Measurements from ENCODE around the gene SPINK13.
"Not testable (repeated sequence)": the region's sequence is repeated elsewhere in the genome, so short reads cannot be mapped to it uniquely, and the experiment has no call there.

Gene SPINK13, protein sequence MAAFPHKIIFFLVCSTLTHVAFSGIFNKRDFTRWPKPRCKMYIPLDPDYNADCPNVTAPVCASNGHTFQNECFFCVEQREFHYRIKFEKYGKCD

DNA sequence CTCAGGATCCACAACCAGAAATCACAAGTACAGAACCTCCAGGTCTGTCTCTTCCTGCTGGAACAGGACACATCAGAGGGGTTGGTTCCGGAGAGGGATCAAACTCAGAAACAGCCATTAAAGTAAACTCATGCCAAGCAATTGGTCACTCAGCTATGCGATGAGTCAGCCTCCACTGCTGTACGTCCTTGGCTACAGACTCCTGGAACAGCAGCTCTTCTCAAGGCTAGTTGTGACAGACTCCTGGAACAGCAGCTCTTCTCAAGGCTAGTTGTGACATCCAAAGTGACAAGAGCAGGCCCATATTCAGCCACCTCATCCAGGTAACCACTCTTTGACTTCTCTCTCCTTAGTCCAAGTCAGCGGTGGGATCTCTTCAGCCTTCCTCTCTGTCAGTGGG is at the start of gene SPINK13:
SPINK13 (plus strand) TSS at position 229 of the 400 bp plus-strand sequence. CDS start 1,279 bp downstream, outside the sequence.
- in situ Hi-C loops (cut with HindIII; ENCODE audit: low pct_unique_long_range_greater_than_20kb, low sequenced_read_pairs), result no loop called here
- peak in 1 of 2 experiments; percentile 59 for DNase-seq (ENCODE audit: low read depth in 1 of 2, low spot score in 1 of 2)
- no peak for TF ChIP-seq JUND (IDR thresholded peaks at IDR 0.05; ENCODE audit: low read depth)

DNA sequence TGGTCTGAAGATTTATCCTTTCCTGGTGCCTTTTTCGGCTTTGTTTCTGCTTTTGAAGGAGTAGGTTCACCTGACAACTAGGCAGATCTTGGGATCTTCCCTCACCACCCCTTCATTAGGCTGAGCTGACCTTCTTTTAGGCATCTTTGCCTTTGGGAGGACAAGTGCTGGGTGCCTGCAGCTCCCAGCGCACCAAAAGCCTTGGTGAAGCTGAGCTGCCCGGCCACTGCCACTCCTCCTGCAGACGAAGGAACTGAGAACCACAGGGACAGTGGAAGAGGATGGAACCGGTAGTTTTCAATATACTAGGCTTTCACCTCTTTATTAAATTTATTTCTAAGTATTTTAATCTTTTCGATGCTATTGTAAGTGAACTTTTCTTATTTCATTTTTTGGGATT is 47.1 kb upstream of the SPINK13 start:
- no peak for DNase-seq (ENCODE audit: low read depth in 1 of 2, low spot score in 1 of 2)
- TF ChIP-seq JUND (IDR thresholded peaks at IDR 0.05; ENCODE audit: low read depth), result no peak
- in situ Hi-C loops (cut with HindIII; ENCODE audit: low pct_unique_long_range_greater_than_20kb, low sequenced_read_pairs), result no loop called here

DNA sequence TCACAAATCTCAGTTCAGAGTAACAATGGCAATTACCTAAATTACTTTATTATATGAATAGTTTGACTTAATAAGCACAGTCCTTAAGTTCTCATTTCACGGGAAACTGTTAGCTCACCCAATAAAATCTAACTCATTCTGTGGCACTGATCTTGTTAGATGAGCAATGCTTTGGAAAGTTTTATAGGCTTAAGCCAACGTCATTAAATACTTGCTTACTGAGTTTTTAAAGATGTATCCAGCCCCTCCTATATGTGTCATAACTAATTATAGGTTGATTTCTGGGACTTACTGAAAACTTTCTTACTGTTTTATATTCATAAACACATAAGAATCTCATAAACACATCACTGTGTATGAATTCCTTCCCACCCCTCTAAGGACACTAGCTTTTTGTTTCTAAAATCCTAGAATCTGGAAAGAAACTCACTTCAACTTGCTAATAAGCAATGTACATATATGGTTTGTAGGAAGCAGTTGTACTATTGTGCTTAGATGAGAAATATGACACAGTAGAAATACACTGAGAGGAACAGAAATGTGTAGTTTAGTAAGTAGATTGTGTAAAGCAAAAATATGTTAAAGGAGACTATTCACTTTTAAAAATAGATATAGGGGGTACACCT is 44.4 kb upstream of the SPINK13 start:
- TF ChIP-seq JUND (IDR thresholded peaks at IDR 0.05; ENCODE audit: low read depth), result no peak
- in situ Hi-C loops (cut with HindIII; ENCODE audit: low pct_unique_long_range_greater_than_20kb, low sequenced_read_pairs), result no loop called here
- DNase-seq (ENCODE audit: low read depth in 1 of 2, low spot score in 1 of 2), result no peak

DNA sequence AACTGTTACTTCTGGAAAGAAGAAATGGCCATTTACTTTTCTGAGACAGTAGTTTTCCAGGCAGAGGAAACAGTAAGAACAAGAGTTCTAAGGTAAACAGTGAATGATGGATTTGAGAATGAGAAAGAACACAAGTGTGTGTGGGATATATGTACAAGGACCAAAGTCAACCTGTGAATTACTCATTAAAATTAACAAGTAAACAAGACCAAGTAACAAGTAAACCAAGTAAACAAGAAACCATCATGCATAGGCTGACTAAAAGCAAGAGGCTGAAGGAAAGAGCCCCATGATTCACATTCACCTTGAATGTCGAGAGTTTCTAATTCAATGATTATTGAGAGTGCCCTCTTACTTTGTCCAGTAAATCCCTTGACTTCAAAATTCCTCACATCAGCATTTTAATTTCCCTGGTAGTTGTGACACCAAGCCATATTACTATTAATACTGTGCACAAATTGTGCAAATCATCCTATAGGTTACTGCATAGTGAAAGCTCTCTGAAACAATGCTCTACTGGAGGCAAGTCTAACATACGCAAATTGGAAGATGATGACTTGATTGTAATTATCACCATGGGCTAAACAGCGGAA is 40.1 kb upstream of the SPINK13 start:
- DNase-seq (ENCODE audit: low read depth in 1 of 2, low spot score in 1 of 2), result no peak
- no peak for TF ChIP-seq JUND (IDR thresholded peaks at IDR 0.05; ENCODE audit: low read depth)
- in situ Hi-C loops (cut with HindIII; ENCODE audit: low pct_unique_long_range_greater_than_20kb, low sequenced_read_pairs), result no loop called here

DNA sequence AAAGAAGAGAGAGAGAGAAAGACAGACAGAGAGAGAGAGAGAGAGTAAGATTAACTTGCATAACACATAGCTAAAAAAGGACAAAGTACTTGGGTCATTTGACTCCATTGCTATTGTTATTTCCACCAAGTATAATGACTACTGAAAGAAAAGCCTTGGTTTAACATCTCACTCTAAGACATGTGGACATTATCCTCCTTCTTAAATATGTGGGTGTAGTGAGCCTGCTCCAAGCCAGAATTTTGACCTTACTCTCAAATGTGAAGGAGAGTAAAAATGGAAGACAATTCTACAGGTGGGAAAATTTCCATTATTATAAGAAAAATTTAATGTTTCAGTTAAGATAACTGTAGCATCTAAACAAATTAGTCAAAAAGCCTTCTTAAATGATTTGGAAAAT is 38.8 kb upstream of the SPINK13 start:
- TF ChIP-seq JUND (IDR thresholded peaks at IDR 0.05; ENCODE audit: low read depth), result no peak
- no peak for DNase-seq (ENCODE audit: low read depth in 1 of 2, low spot score in 1 of 2)
- in situ Hi-C loops (cut with HindIII; ENCODE audit: low pct_unique_long_range_greater_than_20kb, low sequenced_read_pairs), result no loop called here

DNA sequence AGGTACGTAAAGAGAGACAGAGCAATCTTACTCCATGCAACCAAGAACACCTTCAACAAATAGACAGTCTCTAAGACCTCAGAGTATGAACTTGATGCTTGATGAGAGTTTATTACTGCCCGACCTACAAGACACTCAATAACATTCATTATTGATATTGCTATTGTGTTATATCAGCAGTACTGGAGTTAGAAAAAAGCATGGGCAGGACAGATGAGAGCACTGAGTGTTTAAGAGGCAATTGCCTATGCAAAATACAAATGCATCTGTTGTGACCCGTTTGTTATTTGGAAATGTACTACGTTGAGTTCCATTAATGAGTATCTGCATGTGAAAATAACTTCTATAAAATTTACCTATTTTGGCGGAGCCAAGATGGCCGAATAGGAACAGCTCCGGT is 38.4 kb upstream of the SPINK13 start:
- no peak for DNase-seq (ENCODE audit: low read depth in 1 of 2, low spot score in 1 of 2)
- TF ChIP-seq JUND (IDR thresholded peaks at IDR 0.05; ENCODE audit: low read depth), result no peak
- in situ Hi-C loops (cut with HindIII; ENCODE audit: low pct_unique_long_range_greater_than_20kb, low sequenced_read_pairs), result no loop called here

DNA sequence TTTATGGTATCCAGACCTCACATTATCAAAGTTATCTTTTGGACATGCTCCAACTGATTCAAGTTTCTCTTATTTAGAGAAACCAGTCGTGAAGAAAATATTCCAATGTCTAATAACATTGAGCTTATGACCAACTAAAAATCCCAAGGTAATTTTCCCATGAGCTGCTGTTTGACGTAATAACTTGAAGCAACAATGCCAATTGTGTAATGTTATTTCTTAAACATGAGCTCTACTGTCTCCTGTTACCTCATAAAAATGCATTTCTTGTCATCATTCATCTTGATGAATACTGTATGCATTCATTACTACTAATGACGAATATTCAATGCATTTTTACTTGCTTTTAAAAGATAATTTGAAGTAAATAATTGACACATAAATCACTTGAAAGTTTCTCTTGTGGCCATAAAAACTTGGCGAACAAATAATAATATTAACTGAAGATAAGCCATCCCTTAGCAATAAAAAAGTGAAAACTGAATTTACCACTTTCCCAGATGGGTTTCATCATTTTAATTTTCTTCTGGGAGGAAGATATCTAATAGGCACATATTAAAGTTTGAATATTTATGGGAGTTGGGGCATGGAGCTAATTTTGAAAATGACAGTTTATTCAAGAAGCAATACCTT is 30.7 kb upstream of the SPINK13 start:
- no peak for DNase-seq (ENCODE audit: low read depth in 1 of 2, low spot score in 1 of 2)
- no peak for TF ChIP-seq JUND (IDR thresholded peaks at IDR 0.05; ENCODE audit: low read depth)
- in situ Hi-C loops (cut with HindIII; ENCODE audit: low pct_unique_long_range_greater_than_20kb, low sequenced_read_pairs), result no loop called here

DNA sequence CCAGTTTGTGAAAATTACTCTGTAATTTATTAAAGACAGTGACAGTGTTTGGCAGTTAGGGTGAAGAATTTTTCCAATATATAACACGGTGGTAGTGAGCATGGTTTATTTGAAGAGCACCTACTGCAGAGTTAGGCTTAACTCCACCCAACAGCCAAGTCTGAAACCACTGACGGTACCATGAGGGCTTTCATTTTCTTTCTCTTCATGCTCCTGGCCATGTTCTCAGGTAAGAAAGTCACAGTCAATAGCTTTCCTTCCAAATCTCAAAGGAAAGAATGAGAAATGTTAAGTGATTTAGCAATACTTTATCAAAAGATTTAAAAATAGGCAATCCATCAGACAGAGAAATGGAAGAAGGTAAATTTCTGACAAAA is 30.2 kb upstream of the SPINK13 start, which contains the start of gene MARCOL:
MARCOL (plus strand) TSS at position 108 of the 377 bp plus-strand sequence; CDS start at position 181, 73 bp downstream.
- no peak for TF ChIP-seq JUND (IDR thresholded peaks at IDR 0.05; ENCODE audit: low read depth)
- DNase-seq (ENCODE audit: low read depth in 1 of 2, low spot score in 1 of 2), result no peak
- in situ Hi-C loops (cut with HindIII; ENCODE audit: low pct_unique_long_range_greater_than_20kb, low sequenced_read_pairs), result no loop called here

DNA sequence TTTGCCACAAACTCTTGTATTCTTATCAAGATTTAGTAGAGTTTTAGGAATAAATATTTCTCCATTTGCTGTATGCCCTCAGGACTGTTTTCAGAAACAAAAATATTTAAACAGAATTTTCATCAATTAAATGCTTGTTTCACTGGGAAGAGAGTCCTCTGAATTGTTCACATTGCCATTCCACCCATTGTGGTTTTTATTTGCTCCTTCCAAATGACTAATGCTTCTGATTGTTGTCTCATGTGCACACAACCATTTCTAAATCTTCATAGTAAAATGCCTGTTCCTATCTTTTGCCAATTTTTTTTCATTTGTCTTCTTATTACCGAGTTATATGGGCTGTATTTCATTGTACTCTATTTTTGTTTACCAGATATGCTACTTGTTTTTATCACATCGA is 19.7 kb upstream of the SPINK13 start:
- DNase-seq (ENCODE audit: low read depth in 1 of 2, low spot score in 1 of 2), result no peak

DNA sequence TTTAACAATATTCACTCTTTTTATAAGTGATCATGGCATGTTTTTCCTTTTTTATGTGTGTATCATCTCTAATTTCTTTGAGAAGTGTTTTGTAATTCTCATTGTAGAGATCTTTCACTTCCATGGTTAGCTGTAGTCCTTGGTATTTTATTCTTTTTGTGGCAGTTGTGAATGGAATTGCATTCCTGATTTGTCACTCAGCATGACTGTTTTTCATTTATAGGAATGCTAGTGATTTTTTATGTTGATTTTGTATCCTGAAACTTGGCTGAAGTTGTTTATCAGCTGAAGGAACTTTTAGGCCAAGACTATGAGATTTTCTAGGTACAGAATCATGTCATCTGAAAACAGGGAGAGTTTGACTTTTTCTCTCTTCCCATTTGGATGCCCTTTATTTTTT is 13.1 kb upstream of the SPINK13 start:
- in situ Hi-C loops (cut with HindIII; ENCODE audit: low pct_unique_long_range_greater_than_20kb, low sequenced_read_pairs), result no loop called here
- no peak for DNase-seq (ENCODE audit: low read depth in 1 of 2, low spot score in 1 of 2)
- no peak for TF ChIP-seq JUND (IDR thresholded peaks at IDR 0.05; ENCODE audit: low read depth)

More for the DNA sequence above, 19.7 kb upstream of the SPINK13 start:
- in situ Hi-C loops (cut with HindIII; ENCODE audit: low pct_unique_long_range_greater_than_20kb, low sequenced_read_pairs), result no loop called here
- no peak for TF ChIP-seq JUND (IDR thresholded peaks at IDR 0.05; ENCODE audit: low read depth)

DNA sequence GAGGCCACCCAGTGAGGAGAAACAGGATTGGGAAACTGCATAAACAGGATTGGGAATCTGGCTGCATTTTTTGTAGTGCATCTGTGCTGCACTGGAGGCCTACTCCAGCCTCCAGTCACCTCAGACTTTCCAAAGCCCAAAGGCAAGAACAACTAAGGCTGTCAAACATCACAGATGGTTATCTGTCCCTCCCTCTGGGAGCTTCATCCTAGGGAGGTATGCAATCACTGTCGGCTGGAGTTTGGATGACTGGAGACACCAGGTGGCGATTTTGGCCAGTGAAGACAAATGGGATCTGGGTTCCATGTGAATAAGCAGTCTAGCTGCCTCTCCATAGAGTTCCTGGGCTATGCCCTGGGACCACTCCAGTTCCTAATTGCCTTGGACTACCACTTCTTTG is 9.3 kb upstream of the SPINK13 start:
- peak in 1 of 2 experiments; percentile 58 for DNase-seq (ENCODE audit: low read depth in 1 of 2, low spot score in 1 of 2)
- no peak for TF ChIP-seq JUND (IDR thresholded peaks at IDR 0.05; ENCODE audit: low read depth)
- in situ Hi-C loops (cut with HindIII; ENCODE audit: low pct_unique_long_range_greater_than_20kb, low sequenced_read_pairs), result no loop called here

DNA sequence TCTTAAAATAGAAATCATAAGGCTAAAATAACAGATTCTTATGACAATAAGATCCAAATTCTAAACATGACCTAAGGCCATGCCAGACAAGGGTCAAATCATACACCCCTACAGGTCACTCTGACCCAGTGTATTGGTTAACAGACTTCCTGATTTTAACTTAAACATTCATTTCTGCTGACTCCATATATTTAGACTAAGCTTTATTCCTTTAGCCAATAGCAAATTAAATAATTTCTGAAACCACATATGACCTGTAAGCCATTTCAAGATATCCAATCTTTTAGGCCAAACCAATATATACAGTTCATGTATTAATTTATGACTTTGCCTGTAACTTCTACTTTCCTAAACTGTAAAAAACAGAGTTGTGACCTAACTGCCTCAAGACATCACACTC is 7.4 kb upstream of the SPINK13 start:
- DNase-seq (ENCODE audit: low read depth in 1 of 2, low spot score in 1 of 2), result peak in 1 of 2 experiments; percentile 68
- TF ChIP-seq JUND (IDR thresholded peaks at IDR 0.05; ENCODE audit: low read depth), result peak; percentile 82; the same call in 1 of the 2 replicates
- in situ Hi-C loops (cut with HindIII; ENCODE audit: low pct_unique_long_range_greater_than_20kb, low sequenced_read_pairs), result no loop called here

DNA sequence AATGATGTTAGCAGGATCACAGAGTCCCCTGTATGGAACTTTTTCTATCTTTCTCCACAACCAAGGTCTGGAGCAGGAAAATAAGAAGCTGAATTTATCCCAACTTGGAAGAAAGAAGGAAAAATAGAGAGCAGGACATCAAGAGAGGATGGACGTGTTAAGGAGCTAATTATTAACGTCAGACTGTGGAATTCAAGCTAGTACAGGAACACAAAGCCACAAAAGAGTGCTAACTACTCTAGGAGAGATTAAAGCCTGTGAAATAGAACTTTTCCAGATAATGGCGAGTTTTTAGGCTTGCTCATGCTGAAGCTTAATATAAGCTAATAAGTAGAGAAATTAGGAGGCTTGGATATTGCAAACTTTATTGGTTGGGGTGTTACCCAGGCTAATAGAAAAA is 632 bp upstream of the SPINK13 start:
- TF ChIP-seq JUND (IDR thresholded peaks at IDR 0.05; ENCODE audit: low read depth), result no peak

DNA sequence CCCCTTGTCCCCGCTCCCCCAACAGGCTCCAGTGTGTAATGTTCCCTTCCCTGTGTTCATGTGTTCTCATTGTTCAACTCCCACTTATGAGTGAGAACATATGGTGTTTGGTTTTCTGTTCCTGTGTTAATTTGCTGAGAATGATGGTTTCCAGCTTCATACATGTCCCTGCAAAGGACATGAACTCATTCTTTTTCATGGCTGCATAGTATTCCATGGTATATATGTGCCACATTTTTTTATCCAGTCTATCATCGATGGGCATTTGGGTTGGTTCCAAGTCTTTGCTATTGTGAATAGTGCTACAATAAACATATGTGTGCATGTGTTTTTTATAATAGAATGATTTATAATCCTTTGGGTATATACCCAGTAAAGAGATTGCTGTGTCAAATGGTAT is 6.5 kb downstream of the SPINK13 start:
- in situ Hi-C loops (cut with HindIII; ENCODE audit: low pct_unique_long_range_greater_than_20kb, low sequenced_read_pairs); DNase-seq (ENCODE audit: low read depth in 1 of 2, low spot score in 1 of 2): not testable (repeated sequence)

More for the DNA sequence above, 632 bp upstream of the SPINK13 start:
- DNase-seq (ENCODE audit: low read depth in 1 of 2, low spot score in 1 of 2), result no peak
- in situ Hi-C loops (cut with HindIII; ENCODE audit: low pct_unique_long_range_greater_than_20kb, low sequenced_read_pairs), result no loop called here

DNA sequence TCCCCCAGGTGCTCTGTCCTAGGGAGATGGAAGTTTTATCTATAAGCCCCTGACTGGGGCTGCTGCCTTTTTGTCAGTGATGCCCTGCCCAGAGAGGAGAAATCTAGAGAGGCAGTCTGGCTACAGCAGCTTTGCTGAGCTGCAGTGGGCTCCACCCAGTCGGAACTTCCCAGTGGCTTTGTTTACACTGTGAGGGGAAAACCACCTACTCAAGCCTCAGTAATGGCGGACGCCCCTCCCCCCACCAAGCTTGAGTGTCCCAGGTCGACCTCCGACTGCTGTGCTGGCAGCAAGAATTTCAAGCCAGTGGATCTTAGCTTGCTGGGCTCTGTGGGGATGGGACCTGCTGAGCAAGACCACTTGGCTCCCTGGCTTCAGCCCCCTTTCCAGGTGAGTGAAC is 12.3 kb downstream of the SPINK13 start:
- in situ Hi-C loops (cut with HindIII; ENCODE audit: low pct_unique_long_range_greater_than_20kb, low sequenced_read_pairs); DNase-seq (ENCODE audit: low read depth in 1 of 2, low spot score in 1 of 2): not testable (repeated sequence)

DNA sequence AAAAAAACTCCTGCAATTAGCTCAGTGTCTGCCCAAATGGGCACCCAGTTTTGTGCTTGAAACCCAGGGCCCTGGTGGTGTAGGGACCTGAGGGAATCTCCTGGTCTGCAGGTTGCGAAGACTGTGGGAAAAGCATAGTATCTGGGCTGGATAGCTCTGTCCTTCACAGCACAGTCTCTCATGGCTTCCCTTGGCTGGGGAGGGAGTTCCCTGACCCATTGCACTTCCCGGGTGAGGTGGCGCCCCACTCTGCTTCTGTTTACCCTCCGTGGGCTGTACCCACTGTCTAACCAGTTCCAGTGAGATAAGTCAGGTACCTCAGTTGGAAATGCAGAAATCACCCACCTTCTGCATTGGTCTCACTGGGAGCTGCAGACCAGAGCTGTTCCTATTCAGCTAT is 12.7 kb downstream of the SPINK13 start:
- in situ Hi-C loops (cut with HindIII; ENCODE audit: low pct_unique_long_range_greater_than_20kb, low sequenced_read_pairs), result not testable (repeated sequence)

More for the DNA sequence above, 12.7 kb downstream of the SPINK13 start:
- DNase-seq (ENCODE audit: low read depth in 1 of 2, low spot score in 1 of 2), result not testable (repeated sequence)

Data from T47D (cell line).